ENCODE measurements around the gene KCTD1. TPM values are rescaled to one million over a fixed set of nuclear protein-coding genes. Genes with fewer than 3 reads are reported as not detected.

KCTD1 gene
- total and polyA plus RNA-seq, 8 donors = 12.1 to 21.7 (median 16.8) TPM

DNA sequence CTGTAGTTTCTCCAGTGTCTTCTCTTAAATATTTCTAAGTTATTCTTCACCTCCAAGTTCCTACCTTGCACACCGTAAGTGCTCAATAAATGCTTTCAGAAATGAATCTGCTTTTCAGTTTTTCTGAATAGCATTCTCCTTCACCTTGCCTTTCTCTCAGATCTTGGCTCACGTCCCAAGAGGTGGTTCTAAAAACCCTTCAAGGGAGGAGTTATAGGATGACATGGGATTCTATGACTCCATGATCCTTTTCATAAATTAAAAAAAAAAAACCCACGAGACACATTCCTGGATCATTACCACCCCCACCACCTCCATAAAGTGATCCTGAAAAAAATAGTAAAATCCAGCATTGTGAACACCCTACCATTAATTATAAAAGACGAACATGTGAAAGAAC, 11.7 kb downstream of the KCTD1 start:
- Histone ChIP-seq H3K36me3 (no peaks in the 10 kb centered on the region), H3K4me1 (no peaks in the 10 kb centered on the region), H3K9me3 (no peaks in the 10 kb centered on the region), H3K27me3 (no peaks in the 10 kb centered on the region), H3K4me3 (no peak overlapping the region), H3K27ac (no peak overlapping the region)
- DNase-seq = no peak
- TF ChIP-seq, protein P1, sequence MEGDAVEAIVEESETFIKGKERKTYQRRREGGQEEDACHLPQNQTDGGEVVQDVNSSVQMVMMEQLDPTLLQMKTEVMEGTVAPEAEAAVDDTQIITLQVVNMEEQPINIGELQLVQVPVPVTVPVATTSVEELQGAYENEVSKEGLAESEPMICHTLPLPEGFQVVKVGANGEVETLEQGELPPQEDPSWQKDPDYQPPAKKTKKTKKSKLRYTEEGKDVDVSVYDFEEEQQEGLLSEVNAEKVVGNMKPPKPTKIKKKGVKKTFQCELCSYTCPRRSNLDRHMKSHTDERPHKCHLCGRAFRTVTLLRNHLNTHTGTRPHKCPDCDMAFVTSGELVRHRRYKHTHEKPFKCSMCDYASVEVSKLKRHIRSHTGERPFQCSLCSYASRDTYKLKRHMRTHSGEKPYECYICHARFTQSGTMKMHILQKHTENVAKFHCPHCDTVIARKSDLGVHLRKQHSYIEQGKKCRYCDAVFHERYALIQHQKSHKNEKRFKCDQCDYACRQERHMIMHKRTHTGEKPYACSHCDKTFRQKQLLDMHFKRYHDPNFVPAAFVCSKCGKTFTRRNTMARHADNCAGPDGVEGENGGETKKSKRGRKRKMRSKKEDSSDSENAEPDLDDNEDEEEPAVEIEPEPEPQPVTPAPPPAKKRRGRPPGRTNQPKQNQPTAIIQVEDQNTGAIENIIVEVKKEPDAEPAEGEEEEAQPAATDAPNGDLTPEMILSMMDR (IDR thresholded peaks at IDR 0.05) = no peak
- intact Hi-C loops (cut with DNase I) = no loop called here
- no peak for ATAC-seq

DNA sequence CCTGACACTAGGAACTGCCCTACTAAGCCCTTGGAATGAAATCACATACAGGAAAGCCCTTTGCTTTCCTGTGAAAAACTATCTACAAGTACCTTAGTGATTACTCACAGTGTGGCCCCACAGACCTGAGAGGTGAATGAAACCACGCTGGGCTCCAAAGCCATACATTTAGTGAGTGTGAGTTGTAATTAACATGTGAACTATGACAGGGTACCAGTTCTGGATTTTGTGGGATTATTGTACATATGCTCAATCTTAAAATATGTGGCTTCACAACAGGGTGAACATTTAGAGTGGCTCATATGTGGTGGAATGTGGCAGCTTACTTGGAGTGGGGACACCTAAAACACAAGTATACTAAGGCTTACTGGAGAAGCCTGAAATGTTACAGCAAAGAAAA, 12.3 kb downstream of the KCTD1 start:
- no peak overlapping the region for H3K4me3 ChIP-seq
- TF ChIP-seq, protein P1 (IDR thresholded peaks at IDR 0.05) = no peak
- peak; percentile 54 for ATAC-seq
- no peak overlapping the region for H3K27ac ChIP-seq
- no peaks in the 10 kb centered on the region for H3K9me3 ChIP-seq
- no peaks in the 10 kb centered on the region for H3K27me3 ChIP-seq
- no peak for DNase-seq
- H3K4me1 ChIP-seq = no peaks in the 10 kb centered on the region
- intact Hi-C loops (cut with DNase I) = no loop called here
- no peaks in the 10 kb centered on the region for H3K36me3 ChIP-seq

DNA sequence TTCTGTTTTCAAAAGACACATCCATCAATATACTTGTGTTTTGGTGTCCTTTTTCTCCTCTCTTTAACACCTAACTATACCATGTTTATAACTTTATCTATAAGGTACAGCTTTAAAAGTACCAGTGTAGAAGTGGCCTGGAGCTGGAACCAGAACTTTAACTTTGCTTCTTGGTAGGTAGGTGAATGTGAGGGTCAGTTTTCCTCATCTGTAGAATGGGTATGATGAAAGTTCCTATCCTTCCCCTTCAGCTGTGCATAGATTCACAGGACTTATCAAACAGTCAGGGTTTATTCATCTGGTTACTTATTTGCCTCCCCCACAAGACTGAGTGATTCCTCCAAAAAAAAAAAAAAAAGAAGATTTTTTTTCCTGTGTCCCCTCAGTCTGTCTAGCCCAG, 12.7 kb downstream of the KCTD1 start:
- no peaks in the 10 kb centered on the region for H3K27me3 ChIP-seq
- intact Hi-C loops (cut with DNase I) = no loop called here
- H3K36me3 ChIP-seq = no peaks in the 10 kb centered on the region
- no peak for DNase-seq
- H3K4me3 ChIP-seq = no peak overlapping the region
- H3K4me1 ChIP-seq = no peaks in the 10 kb centered on the region
- TF ChIP-seq, protein P1 (IDR thresholded peaks at IDR 0.05) = no peak
- no peak overlapping the region for H3K27ac ChIP-seq
- H3K9me3 ChIP-seq = no peaks in the 10 kb centered on the region
- ATAC-seq = no peak

DNA sequence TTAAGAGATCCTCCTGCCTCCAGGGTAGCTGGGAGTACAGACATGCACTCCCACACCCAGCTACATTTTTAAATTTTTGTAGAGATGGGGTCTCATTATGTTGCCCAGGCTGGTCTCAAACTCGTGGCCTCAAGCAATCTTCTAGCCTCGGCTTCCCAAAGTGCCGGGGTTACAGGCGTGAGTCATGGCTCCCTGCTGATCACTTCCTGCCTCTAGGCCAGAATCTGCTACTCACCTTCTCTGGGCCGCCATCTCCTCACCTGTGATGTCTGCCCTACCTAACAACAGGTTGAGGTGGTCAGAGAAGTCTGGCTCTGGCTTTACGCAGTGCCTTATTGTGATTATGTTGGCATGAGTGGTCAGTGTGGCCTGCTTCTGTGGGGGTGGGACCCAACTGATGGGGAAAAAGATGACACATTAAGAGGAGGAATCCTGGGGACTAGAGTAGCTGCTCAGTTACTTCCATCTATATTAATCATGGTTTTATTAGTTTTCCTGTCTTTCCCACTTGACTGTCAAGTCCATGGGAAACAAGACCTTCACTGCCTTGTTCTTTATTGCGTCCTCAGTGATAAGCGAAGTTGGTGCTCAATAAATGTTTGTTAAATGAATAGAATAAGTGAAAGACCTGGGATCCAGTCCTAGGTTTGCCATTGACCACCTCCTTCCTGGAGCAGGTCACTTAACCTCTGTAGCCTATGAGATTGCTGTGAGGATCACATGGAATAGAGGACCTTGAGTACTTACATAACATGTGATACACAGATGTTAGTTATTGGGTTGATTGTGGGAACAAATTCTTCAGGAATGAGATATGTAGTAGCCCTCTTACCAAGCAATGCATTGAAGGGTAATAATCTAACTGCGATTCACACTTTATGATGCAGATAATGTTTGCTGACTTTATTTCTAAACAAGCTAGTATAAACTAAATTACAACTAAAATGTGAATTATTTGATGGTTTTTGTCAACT, 15.7 kb downstream of the KCTD1 start:
- DNase-seq = no peak
- no peak for ATAC-seq
- H3K27me3 ChIP-seq = no peaks in the 10 kb centered on the region
- H3K4me3 ChIP-seq = no peak overlapping the region
- TF ChIP-seq, protein P1 (IDR thresholded peaks at IDR 0.05) = no peak
- H3K4me1 ChIP-seq = no peaks in the 10 kb centered on the region
- no peaks in the 10 kb centered on the region for H3K9me3 ChIP-seq
- no peak overlapping the region for H3K27ac ChIP-seq
- no peaks in the 10 kb centered on the region for H3K36me3 ChIP-seq
- intact Hi-C loops (cut with DNase I) = no loop called here

DNA sequence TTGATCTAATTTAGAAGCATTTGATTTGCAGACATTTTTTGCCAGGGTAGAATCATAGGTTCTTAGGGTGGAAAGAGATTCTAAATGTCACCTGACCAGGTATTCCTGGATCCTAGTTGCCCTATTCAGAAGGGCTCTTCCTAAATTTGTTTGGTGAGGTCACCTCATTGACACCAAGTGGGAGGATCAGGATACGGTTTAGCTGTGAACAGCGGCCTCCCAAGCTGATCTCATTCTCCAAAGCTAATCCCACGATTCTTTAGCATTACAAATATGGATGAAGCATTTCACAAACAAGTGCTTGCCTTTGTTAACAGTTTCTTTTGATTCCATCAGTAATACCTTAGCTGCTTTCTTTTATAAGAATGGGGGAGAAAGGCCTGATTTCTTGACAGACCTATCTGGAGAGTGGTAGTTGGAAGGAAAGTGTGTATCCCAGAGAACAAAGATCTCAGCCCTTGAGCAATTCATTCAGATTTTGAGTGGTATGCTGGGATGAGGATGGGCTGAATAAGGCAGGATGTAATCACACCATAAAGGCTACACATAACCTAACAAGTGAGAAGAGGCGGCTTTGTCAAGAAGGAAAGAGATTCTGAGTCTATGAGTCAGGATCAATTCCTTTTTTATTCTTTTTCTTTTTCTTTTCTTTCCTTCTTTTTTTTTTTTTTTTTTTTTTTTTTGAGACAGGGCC, 16.6 kb downstream of the KCTD1 start:
- no peak overlapping the region for H3K4me3 ChIP-seq
- H3K27ac ChIP-seq = no peak overlapping the region
- TF ChIP-seq, protein P1 (IDR thresholded peaks at IDR 0.05) = no peak
- no peaks in the 10 kb centered on the region for H3K4me1 ChIP-seq
- H3K36me3 ChIP-seq = no peaks in the 10 kb centered on the region
- DNase-seq = no peak
- no peaks in the 10 kb centered on the region for H3K27me3 ChIP-seq
- no peak for ATAC-seq
- no peaks in the 10 kb centered on the region for H3K9me3 ChIP-seq
- intact Hi-C loops (cut with DNase I) = no loop called here

Data from left lung (tissue), 10 donors.